ENCODE results near the gene EPHA5.

EPHA5 gene

GRCh38 chr4:65495439-65495838, 174.8 kb downstream of the EPHA5 start:
- DNase-seq (ENCODE audit: low spot score): no peak

DNA sequence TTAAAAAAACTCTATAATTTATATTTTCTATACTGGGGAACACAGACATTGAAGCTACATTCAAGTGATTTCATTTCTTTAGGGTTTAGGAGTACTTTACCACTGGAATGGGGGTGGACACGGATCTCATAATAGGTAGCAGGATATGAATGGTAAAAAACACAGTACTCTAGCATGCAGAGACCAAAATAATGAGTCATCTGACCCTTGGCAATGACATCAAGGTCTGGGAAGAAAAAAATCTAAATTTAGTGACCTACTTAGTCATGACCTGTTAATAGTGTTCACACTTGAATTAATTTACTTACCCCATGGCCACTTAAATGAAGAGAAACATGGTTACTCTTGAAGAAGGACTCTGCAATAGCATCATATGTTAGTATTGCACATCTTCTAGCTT, 187.9 kb downstream of the EPHA5 start:
- DNase-seq (ENCODE audit: low spot score): no peak

GRCh38 chr4:65472531-65472930, 197.8 kb downstream of the EPHA5 start:
- DNase-seq (ENCODE audit: low spot score): no peak

DNA sequence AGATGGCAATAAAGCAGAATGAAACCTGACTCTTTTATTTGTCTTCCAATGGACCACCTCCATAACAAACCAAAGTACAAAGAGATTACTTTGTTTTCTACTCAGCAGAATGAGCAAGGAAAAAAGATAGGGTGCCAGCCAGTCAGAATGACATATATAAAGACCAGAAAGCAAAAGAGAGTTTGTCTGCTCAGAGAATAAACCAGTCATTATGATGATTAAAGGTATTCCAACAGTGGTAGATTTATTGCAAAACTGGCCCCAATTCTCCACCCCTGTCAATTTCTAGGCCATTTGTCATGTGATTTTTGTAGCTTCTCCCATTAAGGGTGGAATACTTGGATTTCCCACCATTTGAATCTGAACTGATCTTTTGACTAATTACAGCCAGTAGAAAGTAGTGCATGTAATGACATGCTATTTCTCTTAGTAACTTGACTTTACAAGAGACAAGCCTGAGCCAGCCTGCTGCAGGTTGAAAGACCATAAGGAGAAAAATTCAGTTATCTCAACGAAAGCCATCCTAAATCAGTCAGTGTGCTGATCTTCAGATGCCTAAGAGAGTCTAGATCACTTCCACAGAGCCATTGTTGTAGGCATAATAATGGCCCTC, 203.1 kb downstream of the EPHA5 start:
- DNase-seq (ENCODE audit: low spot score): no peak

- no peak for DNase-seq (ENCODE audit: low spot score)
Measured at GRCh38 chr4:65461781-65462180, 208.5 kb downstream of the EPHA5 start.

DNA sequence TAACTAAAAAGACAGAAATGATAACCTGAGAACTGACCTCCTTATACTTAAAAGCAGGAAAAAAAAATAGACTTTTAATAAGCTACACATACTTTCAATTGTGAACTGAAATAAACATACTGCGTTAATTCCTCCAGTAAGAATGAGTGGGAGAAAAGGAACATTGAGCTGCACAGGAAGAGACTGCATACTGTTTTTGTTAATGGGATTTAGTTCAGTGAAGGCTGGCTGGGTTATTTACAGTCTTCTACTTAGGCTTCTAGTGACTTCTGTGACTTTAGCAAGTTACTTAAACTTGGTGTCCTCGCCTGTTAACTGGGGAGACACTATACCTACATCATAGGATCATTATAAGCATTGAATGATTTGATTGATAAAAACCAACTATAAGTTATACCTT, 213.3 kb downstream of the EPHA5 start:
- DNase-seq (ENCODE audit: low spot score): no peak

- no peak for DNase-seq (ENCODE audit: low spot score)
Measured at GRCh38 chr4:65456579-65456978, 213.7 kb downstream of the EPHA5 start.

DNA sequence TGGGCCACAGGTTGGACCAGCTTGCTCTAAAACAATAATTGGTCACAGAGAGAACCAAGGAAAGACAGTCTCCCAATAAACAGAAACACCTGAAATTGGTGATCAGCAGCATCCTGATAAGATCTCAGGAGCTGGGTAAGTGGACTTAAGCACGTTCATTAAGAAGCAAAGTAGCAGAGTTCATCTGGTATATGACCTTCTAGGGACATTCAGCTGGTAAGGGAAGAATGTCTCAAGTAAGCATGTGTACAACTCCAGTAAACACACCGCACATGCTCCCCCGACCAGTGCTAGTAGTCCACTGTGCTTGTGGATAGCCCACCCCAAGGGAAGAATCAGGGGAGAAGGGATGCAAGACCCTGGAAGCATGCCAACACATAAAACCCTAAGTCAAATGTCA, 216.9 kb downstream of the EPHA5 start:
- DNase-seq (ENCODE audit: low spot score): no peak

- DNase-seq (ENCODE audit: low spot score): no peak
Measured at GRCh38 chr4:65450899-65451298, 219.4 kb downstream of the EPHA5 start.

DNA sequence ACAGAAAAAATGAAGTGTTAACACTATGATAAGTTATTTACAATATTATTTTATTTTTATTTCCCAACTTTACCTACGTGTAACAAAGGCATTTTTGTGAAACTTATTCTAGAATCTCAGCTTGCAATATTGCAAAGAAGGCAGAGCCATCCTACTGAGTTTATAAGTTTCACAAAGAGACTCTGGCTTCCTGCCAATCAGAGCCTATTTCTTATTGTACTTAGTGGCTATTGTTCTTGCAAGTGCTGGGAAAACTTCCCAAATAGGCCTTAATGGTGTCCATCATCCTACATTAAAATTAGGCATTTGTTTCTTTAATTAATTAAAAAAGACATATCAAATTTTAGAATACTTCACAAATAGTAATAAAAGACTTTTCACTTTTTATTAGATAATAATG, 233.2 kb downstream of the EPHA5 start:
- no peak for DNase-seq (ENCODE audit: low spot score)

DNA sequence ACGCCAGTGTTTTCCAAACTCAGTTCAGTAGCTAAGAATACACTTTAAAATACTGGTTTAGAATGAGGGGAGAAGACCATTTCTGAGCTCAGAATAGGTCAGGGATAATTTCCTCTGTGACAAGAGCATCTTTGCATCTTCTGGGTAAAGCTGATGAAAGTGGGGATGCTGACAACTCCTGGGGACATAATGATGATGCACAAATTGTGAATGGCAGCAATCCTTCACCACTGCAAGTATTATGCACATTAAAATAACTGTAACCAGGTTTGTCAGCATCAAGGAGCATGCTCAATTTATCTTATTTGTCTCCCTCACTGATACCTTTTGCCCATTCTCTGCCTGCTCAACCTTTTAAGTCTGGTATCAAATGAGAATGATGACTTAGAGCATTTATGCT, 248.2 kb downstream of the EPHA5 start:
- DNase-seq (ENCODE audit: low spot score): no peak

GRCh38 chr4:65420036-65420435, 250.3 kb downstream of the EPHA5 start:
- DNase-seq (ENCODE audit: low spot score): no peak

DNA sequence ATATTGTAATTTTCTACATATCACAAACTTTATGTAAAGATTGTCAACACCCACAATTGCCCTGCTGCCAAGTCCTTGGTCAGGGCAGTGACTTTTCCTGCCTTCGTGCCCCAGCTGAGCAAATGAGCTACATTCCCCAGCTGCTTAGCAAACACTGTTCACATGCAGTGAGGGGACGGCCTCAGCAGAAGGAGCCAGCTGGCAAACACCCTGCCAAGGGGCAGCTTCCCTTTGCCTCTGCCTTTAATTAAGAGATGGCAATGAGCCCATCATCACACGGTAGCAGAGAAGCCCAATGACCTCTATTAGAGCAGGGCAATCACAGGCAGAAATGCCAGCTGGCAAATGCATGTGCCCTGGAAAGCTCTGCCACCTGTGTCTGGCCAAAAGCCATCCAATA, 253.4 kb downstream of the EPHA5 start:
- no peak for DNase-seq (ENCODE audit: low spot score)

DNA sequence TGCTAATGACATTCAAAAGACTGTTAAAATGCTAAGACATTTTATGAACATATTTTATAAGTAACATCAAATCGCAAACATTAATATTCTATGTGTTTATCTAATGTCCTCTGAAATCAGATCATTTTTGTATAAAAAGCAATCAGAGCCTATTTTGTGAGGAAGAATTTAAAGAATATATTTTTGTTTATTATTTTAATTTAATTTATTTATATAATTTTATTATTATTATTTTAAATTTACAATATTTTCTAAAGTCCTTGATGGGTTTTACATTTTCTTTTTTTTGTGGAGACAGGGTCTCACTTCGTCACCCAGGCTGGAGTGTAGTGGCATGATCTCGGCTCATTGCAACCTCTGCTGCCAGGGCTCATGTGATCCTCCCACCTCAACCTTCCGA, 262.8 kb downstream of the EPHA5 start:
- DNase-seq (ENCODE audit: low spot score): no peak

DNA sequence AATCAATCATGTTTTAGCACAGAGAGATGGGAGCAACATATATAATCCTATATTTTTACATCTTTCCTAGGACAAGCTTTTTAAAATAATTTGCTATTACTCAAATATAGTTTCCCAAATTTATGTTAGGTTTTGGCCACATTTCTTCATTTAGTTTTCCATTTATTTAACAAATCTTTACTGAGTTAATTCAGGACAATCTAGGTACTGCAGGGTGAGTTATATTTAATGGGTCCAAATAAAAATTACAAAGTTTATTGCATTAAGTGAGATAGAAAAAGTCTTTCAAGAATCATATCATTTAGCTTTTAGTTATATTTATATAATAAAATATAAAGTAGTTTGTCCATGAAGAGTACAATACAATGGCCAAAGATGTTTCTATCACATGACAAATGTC, 269.2 kb downstream of the EPHA5 start:
- no peak for DNase-seq (ENCODE audit: low spot score)

DNA sequence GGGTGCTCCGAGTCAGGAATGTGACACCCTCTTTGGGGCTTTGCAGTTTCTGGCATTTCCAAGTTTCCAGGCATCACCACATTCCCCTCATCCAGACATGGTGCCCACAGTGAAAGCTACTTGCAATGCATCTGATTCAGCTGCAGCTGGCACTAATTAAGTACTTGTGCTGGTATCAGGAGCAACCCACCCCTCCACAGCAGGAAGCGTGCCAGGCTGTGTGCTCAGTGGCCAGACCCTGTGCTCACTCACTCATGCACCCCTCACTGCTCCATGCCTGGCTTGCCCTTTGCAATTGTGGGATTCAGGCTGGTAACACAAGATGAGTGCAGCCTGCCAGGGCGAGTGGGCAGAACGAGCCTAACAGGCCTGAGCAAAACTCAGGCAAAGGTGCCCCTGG, 271.2 kb downstream of the EPHA5 start:
- DNase-seq (ENCODE audit: low spot score): no peak

DNA sequence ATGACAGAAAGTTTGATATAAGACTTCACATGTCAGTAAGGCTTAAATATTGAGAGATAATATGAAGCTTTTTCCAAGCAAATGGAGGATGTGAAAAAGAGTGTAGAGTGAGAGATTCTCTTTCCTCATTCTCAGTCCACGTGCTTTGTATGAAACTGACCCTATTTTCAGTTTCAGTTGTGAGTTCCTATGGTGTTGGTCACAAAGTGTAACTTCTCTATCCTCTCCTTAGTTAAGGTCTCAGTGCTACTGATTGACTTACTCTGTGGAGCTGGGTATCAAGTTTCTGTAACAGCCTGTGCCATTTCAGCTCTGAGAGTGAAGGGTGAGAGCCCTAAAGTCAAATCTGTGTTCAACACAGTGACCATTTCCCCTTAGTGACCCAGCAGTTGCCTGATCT, 277.2 kb downstream of the EPHA5 start:
- no peak for DNase-seq (ENCODE audit: low spot score)

GRCh38 chr4:65392488-65392887, 277.8 kb downstream of the EPHA5 start:
- DNase-seq (ENCODE audit: low spot score): no peak

DNA sequence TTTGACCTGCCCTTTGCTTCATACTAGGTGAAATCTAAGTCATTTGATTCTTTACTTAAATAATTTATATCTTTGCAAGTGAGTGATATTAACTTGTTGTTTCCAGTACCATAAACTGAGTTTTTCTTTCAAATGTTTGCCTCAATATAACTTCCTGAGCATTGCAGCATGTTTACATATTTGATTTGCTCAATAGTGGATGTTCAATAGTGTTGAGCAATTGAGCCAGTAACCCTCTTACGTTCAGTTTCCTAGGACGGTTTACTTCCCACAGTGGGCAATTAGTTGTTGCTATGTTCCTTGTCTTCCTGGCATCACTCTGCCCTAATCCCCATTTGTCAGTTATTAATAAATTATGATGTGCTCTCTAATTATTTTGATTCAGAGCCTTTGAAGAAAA, 278.5 kb downstream of the EPHA5 start:
- no peak for DNase-seq (ENCODE audit: low spot score)

- no peak for DNase-seq (ENCODE audit: low spot score)
Measured at GRCh38 chr4:65391382-65391781, 278.9 kb downstream of the EPHA5 start.

GRCh38 chr4:65386927-65387326, 283.4 kb downstream of the EPHA5 start:
- no peak for DNase-seq (ENCODE audit: low spot score)

DNA sequence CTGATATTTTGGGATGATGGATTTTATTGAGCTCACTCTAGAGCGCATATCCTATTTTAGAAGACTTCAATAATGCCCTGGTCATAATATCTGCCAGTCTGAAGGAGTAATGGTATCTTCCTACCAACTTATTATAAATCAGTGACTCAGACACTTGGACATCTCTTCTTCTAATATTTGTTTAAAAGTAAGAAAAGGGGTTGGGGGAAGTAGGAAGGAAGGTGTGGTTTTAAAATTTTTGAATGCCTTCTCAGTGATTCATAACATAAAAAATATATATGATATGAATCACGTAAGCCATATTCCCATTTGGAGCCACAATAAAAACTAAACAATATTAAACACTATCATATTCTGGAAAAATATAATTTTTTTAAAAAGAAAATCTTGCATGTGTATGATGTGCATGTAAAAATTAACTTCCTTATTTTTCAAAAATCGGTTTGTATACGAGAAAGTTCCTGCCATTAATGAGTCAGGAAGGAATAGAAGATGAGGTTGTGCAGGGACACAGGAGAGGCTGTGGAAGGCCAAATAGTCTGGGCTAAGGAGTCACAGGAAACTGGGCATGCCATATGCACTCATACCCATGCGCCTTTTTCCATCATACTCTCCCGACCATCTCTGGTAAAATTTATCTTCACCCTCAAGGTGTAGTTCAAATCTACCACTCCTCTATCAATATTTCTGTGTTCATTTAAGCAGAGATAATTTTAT, 286.5 kb downstream of the EPHA5 start:
- DNase-seq (ENCODE audit: low spot score): no peak

DNA sequence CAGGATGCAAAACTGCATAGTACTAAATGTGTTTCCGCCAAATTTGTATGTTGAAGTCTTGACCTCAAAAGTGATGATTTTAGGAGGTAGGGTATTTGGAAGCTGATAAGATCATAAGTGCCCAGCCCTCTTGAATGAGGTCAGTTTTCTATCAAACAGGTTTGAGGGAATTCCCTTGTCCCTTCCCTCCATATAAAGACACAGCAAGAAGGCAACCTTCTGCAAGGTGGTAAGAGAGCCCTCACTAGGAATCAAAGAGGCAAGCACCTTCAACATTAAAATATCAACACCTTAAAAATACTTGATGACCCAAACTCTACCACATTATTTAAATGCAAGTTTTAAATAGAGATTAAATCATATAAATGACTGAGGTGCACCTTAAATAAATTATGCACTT, 288.6 kb downstream of the EPHA5 start:
- DNase-seq (ENCODE audit: low spot score): no peak

GRCh38 chr4:65370709-65371108, 299.6 kb downstream of the EPHA5 start:
- no peak for DNase-seq (ENCODE audit: low spot score)

Data from left forelimb (tissue), 1 donor.